Peyer's patch (tissue), 4 donors: ENCODE results near the gene CD226. TPM values are rescaled to one million over a fixed set of nuclear protein-coding genes. Genes with fewer than 3 reads are reported as not detected.
"Not testable (repeated sequence)": the region's sequence is repeated elsewhere in the genome, so short reads cannot be mapped to it uniquely, and the experiment has no call there.

Experiments
- DNase-seq, 3 donors: peaks; one replicate each; pipeline ENCODE4 v3.0.0-alpha.2; 2017 to 2019
- H3K27ac ChIP-seq, 4 donors: fragments of 200-600 bp; sonication (generic); one replicate each; pipeline ENCODE4 v1.5.1; 2016 to 2019
- H3K27me3 ChIP-seq, 2 donors: fragments of 200-600 bp; sonication (generic); one replicate each; pipeline ENCODE4 v1.5.1; 2019
- H3K36me3 ChIP-seq, 3 donors: fragments of 200-600 bp; sonication (generic); one replicate each; pipeline ENCODE4 v1.5.1; 2016 to 2019
- H3K4me1 ChIP-seq, 4 donors: fragments of 200-600 bp; sonication (generic); one replicate each; pipeline ENCODE4 v1.5.1; 2016 to 2019
- H3K4me3 ChIP-seq, 4 donors: fragments of 200-600 bp; sonication (generic); 1 replicate in 3 of 4; 2 replicates in 1 of 4; pipeline ENCODE4 v1.5.1; 2016 to 2019; ENCODE audit warnings: mild to moderate bottlenecking in 1 of 4
- H3K9me3 ChIP-seq, 4 donors: fragments of 200-600 bp; sonication (generic); one replicate each; pipeline ENCODE4 v1.5.1; 2016 to 2019; ENCODE audit warnings: mild to moderate bottlenecking in 1 of 4
- CTCF ChIP-seq, 6 experiments: fragments of 450-650 bp in 4 of 6; fragments of 200-600 bp in 2 of 6; sonication (generic) in 1 of 6; IDR thresholded peaks; one replicate each; pipeline ENCODE4 v1.5.1; 2017 to 2019; ENCODE audit warnings: antibody characterized with exemption in 6 of 6, mild to moderate bottlenecking in 3 of 6, moderate library complexity in 1 of 6
- POLR2A ChIP-seq, 2 donors: fragments of 450-650 bp; IDR thresholded peaks; one replicate each; pipeline ENCODE4 v1.5.1; 2017; ENCODE audit warnings: antibody characterized with exemption in 2 of 2, mild to moderate bottlenecking in 2 of 2, moderate library complexity in 2 of 2
- total RNA-seq, 4 donors: library from RNA; depleted of rRNA; stranded (reverse); fragments of >200 nt; gene quantifications; one replicate each; pipeline ENCODE4 v1.1.0, GENCODE V29; 2016

Gene CD226
- total RNA-seq, 4 donors from 2014 or later, result 0.66 to 10.7 (median 3.3) TPM

DNA sequence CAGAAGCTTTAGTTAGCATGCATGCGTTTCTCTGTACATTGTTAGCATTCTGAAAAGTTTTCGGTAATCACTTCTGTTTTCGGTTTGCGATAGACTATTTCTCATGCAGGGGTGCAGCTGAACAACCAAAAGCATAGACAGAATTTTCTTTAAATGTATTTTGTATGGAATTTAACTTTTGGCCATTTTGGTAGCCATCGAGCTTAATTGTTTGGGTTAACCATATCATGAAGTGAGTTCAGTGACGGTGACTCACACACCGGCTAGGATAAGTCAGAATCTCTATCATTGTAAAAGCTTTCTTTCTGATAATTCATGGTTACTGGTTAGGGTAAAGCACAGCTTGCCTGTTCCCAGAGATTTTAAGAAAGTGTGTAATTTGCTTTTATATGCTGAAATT is 107.2 kb downstream of the CD226 start:
- Histone ChIP-seq H3K9me3 (no peaks in the 10 kb centered on the region), H3K4me3 (no peak overlapping the region), H3K4me1 (no peaks in the 10 kb centered on the region), H3K36me3 (no peaks in the 10 kb centered on the region), H3K27ac (no peak overlapping the region), H3K27me3 (no peaks in the 10 kb centered on the region)
- TF ChIP-seq POLR2A (IDR thresholded peaks at IDR 0.05), result no peak
- TF ChIP-seq CTCF (IDR thresholded peaks at IDR 0.05), result no peak
- DNase-seq, result no peak

- TF ChIP-seq CTCF (IDR thresholded peaks at IDR 0.05), result no peak
- no peak for TF ChIP-seq POLR2A (IDR thresholded peaks at IDR 0.05)
- no peaks in the 10 kb centered on the region for H3K9me3 ChIP-seq
Observed at GRCh38 chr18:69840001-69840400, 107.7 kb downstream of the CD226 start.

GRCh38 chr18:69839497-69839896 is 108.2 kb downstream of the CD226 start:
- no peak for DNase-seq
- H3K27ac ChIP-seq, result no peak overlapping the region
- no peaks in the 10 kb centered on the region for H3K9me3 ChIP-seq
- no peaks in the 10 kb centered on the region for H3K27me3 ChIP-seq
- no peaks in the 10 kb centered on the region for H3K4me1 ChIP-seq
- no peak for TF ChIP-seq CTCF (IDR thresholded peaks at IDR 0.05)
- no peak for TF ChIP-seq POLR2A (IDR thresholded peaks at IDR 0.05)
- H3K4me3 ChIP-seq, result no peak overlapping the region
- H3K36me3 ChIP-seq, result no peaks in the 10 kb centered on the region

More at GRCh38 chr18:69840001-69840400, 107.7 kb downstream of the CD226 start:
- H3K27me3 ChIP-seq, result no peaks in the 10 kb centered on the region
- H3K4me1 ChIP-seq, result no peaks in the 10 kb centered on the region
- no peak overlapping the region for H3K4me3 ChIP-seq
- H3K27ac ChIP-seq, result no peak overlapping the region
- no peaks in the 10 kb centered on the region for H3K36me3 ChIP-seq
- DNase-seq, result no peak

- Histone ChIP-seq H3K4me3 (no peak overlapping the region), H3K4me1 (no peaks in the 10 kb centered on the region), H3K9me3 (no peaks in the 10 kb centered on the region), H3K27ac (no peak overlapping the region), H3K27me3 (no peaks in the 10 kb centered on the region), H3K36me3 (no peaks in the 10 kb centered on the region)
- DNase-seq, result no peak
- TF ChIP-seq CTCF (IDR thresholded peaks at IDR 0.05) (no peak), POLR2A (IDR thresholded peaks at IDR 0.05) (no peak)
Observed at GRCh38 chr18:69838620-69839411, 108.9 kb downstream of the CD226 start.

- Histone ChIP-seq H3K27me3 (no peaks in the 10 kb centered on the region), H3K4me3 (no peak overlapping the region), H3K36me3 (no peaks in the 10 kb centered on the region), H3K27ac (no peak overlapping the region), H3K4me1 (no peaks in the 10 kb centered on the region), H3K9me3 (no peaks in the 10 kb centered on the region)
- no peak for DNase-seq
- TF ChIP-seq POLR2A (IDR thresholded peaks at IDR 0.05) (no peak), CTCF (IDR thresholded peaks at IDR 0.05) (no peak)
Observed at GRCh38 chr18:69838003-69838402, 109.7 kb downstream of the CD226 start.

GRCh38 chr18:69834980-69835379 is 112.7 kb downstream of the CD226 start:
- H3K9me3 ChIP-seq, H3K36me3 ChIP-seq, H3K4me1 ChIP-seq, H3K27me3 ChIP-seq, DNase-seq, H3K4me3 ChIP-seq, H3K27ac ChIP-seq: not testable (repeated sequence)
